C4-2B (cell line): ENCODE results near the gene LTF.

ENCODE experiments used
- ZFX ChIP-seq: fragments of 450-650 bp; IDR thresholded peaks from 2 replicates; pipeline ENCODE4 v1.6.1; 2017
- TF ChIP-seq, protein P1 (sequence below): fragments of 450-650 bp; conservative IDR thresholded peaks from 2 replicates; pipeline ENCODE4 v1.5.1; 2017; ENCODE audit warnings: mild to moderate bottlenecking

DNA sequence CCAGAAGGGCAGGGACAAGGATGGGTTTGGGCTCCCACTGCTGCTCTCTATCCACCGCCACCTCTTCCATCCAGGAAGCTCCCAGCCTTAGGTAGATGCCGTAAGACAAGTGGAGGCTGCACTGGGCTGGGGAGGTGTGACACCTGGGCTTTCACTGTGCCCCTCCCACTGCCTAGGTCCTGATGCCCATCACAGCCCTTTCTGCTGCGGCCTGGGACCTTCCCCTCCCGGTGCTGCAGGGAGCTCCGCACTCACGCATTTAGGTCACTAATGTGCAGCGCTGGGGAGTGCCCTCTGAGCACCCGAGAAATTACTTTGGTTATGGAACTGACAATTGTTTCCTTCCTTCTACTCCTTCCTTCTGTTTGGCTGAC, 850 bp downstream of the LTF start:
- TF ChIP-seq, protein P1, sequence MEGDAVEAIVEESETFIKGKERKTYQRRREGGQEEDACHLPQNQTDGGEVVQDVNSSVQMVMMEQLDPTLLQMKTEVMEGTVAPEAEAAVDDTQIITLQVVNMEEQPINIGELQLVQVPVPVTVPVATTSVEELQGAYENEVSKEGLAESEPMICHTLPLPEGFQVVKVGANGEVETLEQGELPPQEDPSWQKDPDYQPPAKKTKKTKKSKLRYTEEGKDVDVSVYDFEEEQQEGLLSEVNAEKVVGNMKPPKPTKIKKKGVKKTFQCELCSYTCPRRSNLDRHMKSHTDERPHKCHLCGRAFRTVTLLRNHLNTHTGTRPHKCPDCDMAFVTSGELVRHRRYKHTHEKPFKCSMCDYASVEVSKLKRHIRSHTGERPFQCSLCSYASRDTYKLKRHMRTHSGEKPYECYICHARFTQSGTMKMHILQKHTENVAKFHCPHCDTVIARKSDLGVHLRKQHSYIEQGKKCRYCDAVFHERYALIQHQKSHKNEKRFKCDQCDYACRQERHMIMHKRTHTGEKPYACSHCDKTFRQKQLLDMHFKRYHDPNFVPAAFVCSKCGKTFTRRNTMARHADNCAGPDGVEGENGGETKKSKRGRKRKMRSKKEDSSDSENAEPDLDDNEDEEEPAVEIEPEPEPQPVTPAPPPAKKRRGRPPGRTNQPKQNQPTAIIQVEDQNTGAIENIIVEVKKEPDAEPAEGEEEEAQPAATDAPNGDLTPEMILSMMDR: no peak
- no peak for TF ChIP-seq ZFX
